ENCODE measurements around the gene RTN4R. TPM values are rescaled to one million over a fixed set of nuclear protein-coding genes. Genes with fewer than 3 reads are reported as not detected.
"Not testable (repeated sequence)": the region's sequence is repeated elsewhere in the genome, so short reads cannot be mapped to it uniquely, and the experiment has no call there.

RTN4R gene
- 1 to 10 TPM; 3.1 to 4.0 TPM for total RNA-seq

GRCh38 chr22:20268279-20269012 is at the start of gene RTN4R:
RTN4R (minus strand) TSS chr22:20268318; CDS start chr22:20268092, 226 bp downstream.
- peak within 1 kb of the TSS; percentile 73 for H3K4me3 Mint-ChIP-seq
- peak; percentile 52 for DNase-seq
- H3K4me1 Mint-ChIP-seq: peaks cover 4% of the 10 kb centered on the region
- H3K27ac Mint-ChIP-seq: no peak within 1 kb of the TSS
- ChIA-PET POLR2A (no interaction called here), CTCF (interaction anchor here (1.5 kb wide), 1 partner anchor 8 kb away, joined by 3 read pairs; no protein-coding TSS in a partner anchor)
- no peaks in the 10 kb centered on the region for H3K9me3 Mint-ChIP-seq
- H3K36me3 Mint-ChIP-seq (ENCODE audit: low read depth): no peaks in the 10 kb centered on the region
- peaks cover 9% of the 10 kb centered on the region for H3K27me3 Mint-ChIP-seq

GRCh38 chr22:20317402-20318042 is 49.4 kb upstream of the RTN4R start:
- CTCF ChIA-PET; H3K9me3 Mint-ChIP-seq; H3K27me3 Mint-ChIP-seq; H3K36me3 Mint-ChIP-seq (ENCODE audit: low read depth); POLR2A ChIA-PET: not testable (repeated sequence)
- Mint-ChIP-seq H3K4me3 (peak overlapping the region; percentile 97), H3K27ac (peak overlapping the region; percentile 36), H3K4me1 (peaks cover 38% of the 10 kb centered on the region)
- DNase-seq: peak; percentile 36

- POLR2A ChIA-PET: no interaction called here
- CTCF ChIA-PET: interaction anchor here (0.8 kb wide), 1 partner anchor 11 kb away, joined by 3 read pairs; no protein-coding TSS in a partner anchor
- Mint-ChIP-seq H3K9me3 (no peaks in the 10 kb centered on the region), H3K4me3 (no peak overlapping the region), H3K4me1 (peaks cover 33% of the 10 kb centered on the region), H3K27ac (peak overlapping the region; percentile 36), H3K36me3 (ENCODE audit: low read depth) (peaks cover 7% of the 10 kb centered on the region), H3K27me3 (no peaks in the 10 kb centered on the region)
- peak; percentile 5 for DNase-seq
Observed at GRCh38 chr22:20316844-20317401, 48.8 kb upstream of the RTN4R start.

GRCh38 chr22:20316217-20316843 is 48.2 kb upstream of the RTN4R start:
- CTCF ChIA-PET: interaction anchor here (0.8 to 1.5 kb wide), 3 partner anchors 10 to 198 kb away, joined by 3 to 4 read pairs (median 3); no protein-coding TSS in a partner anchor
- no peak overlapping the region for H3K4me3 Mint-ChIP-seq
- POLR2A ChIA-PET: no interaction called here

DNA sequence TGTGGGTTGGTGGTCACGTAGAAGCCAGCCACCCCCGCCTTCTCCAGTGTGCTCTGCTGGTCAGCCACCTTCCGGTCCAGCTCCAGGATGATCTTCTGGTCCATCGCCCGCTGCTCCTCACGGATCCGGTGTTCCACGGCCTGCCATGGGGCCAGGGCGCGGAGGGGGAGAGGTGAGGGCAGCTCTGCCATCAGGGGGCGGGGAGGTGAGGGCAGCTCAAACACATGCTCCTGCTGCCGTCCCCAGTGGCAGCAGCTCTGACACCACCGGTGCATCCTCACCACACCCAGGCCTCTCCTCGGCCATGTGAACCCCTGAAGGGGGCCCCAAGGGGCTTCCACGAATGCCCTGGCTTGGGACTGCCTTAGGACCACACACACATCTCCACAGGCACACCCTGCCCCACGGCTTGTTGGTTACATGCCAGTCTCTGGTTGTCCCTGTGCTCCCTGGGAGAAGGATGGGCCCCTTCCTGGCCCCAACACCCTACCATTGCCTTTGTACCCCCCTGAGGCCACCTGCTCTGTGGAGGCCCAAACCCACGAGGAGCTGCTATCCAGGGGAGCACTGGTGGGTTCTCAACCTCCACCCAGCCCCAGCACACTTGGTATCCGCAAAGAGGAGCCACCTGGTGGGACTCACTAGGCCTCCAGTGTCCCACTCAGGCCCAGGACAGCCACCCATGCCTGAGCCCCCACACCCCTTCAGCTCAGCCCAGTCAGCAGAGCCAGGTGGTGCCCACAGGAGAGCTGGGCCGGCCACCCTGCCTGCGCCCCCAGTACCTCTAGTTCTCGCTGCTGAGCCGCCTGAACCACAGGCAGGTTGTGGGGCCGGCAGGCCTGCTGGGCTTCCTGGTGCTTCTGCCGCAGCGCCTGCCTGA is 47.5 kb upstream of the RTN4R start:
- ChIA-PET POLR2A (no interaction called here), CTCF (interaction anchor here (0.8 to 1.5 kb wide), 2 partner anchors 10 to 197 kb away, joined by 3 to 4 read pairs; no protein-coding TSS in a partner anchor)
- H3K9me3 Mint-ChIP-seq: no peaks in the 10 kb centered on the region
- no peak overlapping the region for H3K4me3 Mint-ChIP-seq
- peaks cover 7% of the 10 kb centered on the region for H3K36me3 Mint-ChIP-seq (ENCODE audit: low read depth)
- H3K27ac Mint-ChIP-seq: no peak overlapping the region
- peak; percentile 3 for DNase-seq
- no peaks in the 10 kb centered on the region for H3K27me3 Mint-ChIP-seq
- H3K4me1 Mint-ChIP-seq: peaks cover 21% of the 10 kb centered on the region

More at GRCh38 chr22:20316217-20316843, 48.2 kb upstream of the RTN4R start:
- peaks cover 7% of the 10 kb centered on the region for H3K36me3 Mint-ChIP-seq (ENCODE audit: low read depth)
- H3K27me3 Mint-ChIP-seq: no peaks in the 10 kb centered on the region
- peak; percentile 4 for DNase-seq
- no peak overlapping the region for H3K27ac Mint-ChIP-seq
- peaks cover 27% of the 10 kb centered on the region for H3K4me1 Mint-ChIP-seq
- no peaks in the 10 kb centered on the region for H3K9me3 Mint-ChIP-seq

DNA sequence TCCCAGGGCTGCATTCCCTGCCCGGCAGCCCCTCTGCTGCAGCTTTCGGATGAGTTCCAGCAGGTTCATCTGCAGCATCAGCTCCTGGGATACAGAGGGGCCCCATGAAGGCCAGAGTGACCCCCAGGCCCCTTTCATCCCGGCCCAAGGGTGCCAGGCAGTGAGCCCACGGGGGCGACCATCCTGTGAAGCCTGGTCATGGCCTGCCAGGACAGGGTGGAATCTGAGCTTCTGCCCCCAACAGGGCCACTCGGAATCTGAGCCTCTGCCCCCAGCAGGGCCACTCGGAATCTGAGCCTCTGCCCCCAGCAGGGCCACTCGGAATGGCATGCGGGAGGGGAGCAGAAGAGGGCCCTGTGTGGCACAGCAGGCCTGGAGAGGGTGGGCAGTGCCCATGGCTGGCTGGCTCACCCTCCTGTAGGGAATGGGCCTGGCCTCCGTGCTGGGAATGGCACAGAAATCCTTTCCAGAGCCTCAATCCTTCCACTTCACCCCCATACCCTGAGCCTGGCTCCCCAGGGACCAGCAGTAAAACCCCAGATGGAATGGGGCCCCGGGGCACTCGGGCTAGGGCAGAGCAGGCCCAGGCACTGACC is 46.7 kb upstream of the RTN4R start:
- POLR2A ChIA-PET; H3K36me3 Mint-ChIP-seq (ENCODE audit: low read depth); H3K9me3 Mint-ChIP-seq; H3K27ac Mint-ChIP-seq; H3K27me3 Mint-ChIP-seq; H3K4me3 Mint-ChIP-seq: not testable (repeated sequence)
- CTCF ChIA-PET: interaction anchor here (1.5 kb wide), 1 partner anchor 9 kb away, joined by 4 read pairs; no protein-coding TSS in a partner anchor
- peaks cover 20% of the 10 kb centered on the region for H3K4me1 Mint-ChIP-seq
- DNase-seq: peak; percentile 2

DNA sequence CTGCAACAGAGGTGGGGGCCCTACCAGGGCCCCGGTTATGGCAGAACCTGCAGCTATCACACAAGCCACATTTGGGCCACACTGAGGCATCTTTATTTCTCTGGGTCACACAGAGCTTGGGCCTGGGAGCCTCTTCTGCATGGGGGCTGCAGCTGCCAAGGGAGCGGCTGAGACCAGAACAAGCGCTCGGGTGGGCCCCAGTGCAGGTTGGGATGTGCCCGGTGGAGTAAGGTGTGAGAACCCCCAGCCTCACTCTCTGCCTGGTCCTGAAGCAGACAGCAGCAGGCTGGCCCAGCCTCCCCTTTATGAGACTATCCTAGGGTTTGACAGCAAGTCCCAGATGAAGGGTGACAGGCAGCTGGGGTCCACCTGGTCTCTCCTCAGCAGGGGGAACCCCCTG is 46.1 kb upstream of the RTN4R start:
- H3K36me3 Mint-ChIP-seq (ENCODE audit: low read depth); H3K9me3 Mint-ChIP-seq; DNase-seq; CTCF ChIA-PET; H3K27ac Mint-ChIP-seq; H3K27me3 Mint-ChIP-seq; POLR2A ChIA-PET; H3K4me3 Mint-ChIP-seq: not testable (repeated sequence)
- peaks cover 20% of the 10 kb centered on the region for H3K4me1 Mint-ChIP-seq

DNA sequence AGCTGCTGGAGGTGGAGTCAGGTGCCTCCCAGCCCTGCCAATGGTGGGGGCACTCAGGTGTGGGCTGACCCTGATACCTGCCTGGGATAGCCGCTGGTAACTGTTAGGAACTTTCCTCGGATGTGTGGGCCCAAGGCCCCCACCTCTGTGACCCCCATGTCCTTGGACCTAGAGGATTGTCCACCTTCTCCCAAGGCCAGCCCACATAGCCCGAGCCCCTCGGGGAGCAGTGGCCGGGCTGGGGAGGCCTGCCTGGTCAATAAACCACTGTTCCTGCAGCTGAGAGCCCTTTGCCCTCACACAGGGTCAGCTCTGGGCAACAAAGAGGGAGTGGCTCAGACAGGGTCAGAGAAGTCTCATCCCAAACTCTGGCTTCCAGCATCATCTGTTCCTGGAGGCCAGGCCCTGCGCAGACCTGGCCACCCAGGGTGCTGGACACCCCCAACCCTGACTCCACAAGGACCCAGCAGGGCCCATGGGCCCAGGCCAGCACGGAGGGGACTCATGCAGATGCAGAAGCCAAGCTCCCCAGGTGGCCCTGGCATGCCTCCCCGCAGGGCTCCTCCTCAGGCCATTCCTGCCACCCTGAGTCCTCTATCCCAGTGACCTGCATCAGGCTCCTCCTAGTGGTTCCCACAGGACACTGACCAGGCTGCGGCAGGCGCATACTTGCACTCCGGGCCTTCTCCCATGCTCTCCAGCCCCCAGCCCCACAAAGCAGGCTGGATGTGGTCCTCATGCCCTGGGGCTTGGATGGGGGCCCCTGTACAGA is 45.4 kb upstream of the RTN4R start:
- peak; percentile 5 for DNase-seq
- H3K4me3 Mint-ChIP-seq; H3K27ac Mint-ChIP-seq; H3K36me3 Mint-ChIP-seq (ENCODE audit: low read depth); POLR2A ChIA-PET; H3K27me3 Mint-ChIP-seq; CTCF ChIA-PET; H3K9me3 Mint-ChIP-seq: not testable (repeated sequence)
- peaks cover 17% of the 10 kb centered on the region for H3K4me1 Mint-ChIP-seq

GRCh38 chr22:20312396-20313191 is 44.5 kb upstream of the RTN4R start:
- H3K36me3 Mint-ChIP-seq (ENCODE audit: low read depth): no peaks in the 10 kb centered on the region
- H3K4me3 Mint-ChIP-seq: no peak overlapping the region
- no peaks in the 10 kb centered on the region for H3K27me3 Mint-ChIP-seq
- H3K4me1 Mint-ChIP-seq: peaks cover 8% of the 10 kb centered on the region
- DNase-seq: peak; percentile 4
- CTCF ChIA-PET: no interaction called here
- POLR2A ChIA-PET: no interaction called here
- no peak overlapping the region for H3K27ac Mint-ChIP-seq
- H3K9me3 Mint-ChIP-seq: no peaks in the 10 kb centered on the region

DNA sequence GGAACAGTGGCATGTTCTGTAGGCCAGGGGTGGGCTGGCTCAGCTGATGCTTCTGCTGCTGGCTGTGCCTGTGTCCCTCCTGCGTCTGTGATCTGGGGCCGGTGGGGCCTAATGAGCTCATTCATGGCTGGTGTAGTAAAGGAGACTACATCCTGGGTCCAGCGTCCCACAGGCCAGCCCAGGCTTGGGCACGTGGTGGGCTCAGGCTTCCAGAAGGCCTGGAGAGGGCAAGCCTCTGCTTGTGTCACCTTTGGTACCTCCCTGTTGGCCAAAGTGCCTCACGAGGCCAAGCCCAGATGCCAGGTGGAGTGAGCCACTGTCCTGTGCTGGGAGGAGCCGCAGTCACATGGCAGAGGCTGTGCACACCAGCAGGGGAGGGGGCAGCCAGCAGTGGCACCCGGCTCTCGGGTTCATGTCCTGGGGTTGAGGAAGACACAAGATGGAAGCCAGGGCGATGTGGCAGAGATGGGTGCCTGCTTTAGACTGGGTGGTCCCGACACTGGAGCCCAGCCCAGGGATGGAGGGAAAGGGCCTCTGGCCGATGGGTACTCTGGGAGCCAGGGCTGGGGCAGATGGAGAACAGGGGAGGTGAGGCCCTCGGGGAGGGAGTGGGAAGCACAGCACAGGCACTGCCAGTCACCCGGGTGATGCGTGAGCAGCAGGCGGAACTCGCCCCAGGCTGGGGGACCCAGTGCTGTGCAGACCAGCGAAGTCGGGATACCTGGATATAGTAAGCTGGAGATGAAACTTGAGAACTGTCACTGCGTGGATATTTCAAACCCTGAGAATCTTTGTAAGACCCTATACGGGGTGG is 43.3 kb upstream of the RTN4R start:
- DNase-seq; H3K36me3 Mint-ChIP-seq (ENCODE audit: low read depth); CTCF ChIA-PET; H3K4me3 Mint-ChIP-seq; H3K9me3 Mint-ChIP-seq; H3K4me1 Mint-ChIP-seq; H3K27me3 Mint-ChIP-seq; H3K27ac Mint-ChIP-seq; POLR2A ChIA-PET: not testable (repeated sequence)

Measured in activated CD4-positive, alpha-beta T cell treated with anti-CD3 and anti-CD28 coated beads, Interleukin-2, amount 10 ng/mL, durations not matched to agents 7 days and 5 days (primary cell).